Type B pancreatic cell (in vitro differentiated cells): Measurements from ENCODE around the gene RPL6. TPM values are rescaled to one million over a fixed set of nuclear protein-coding genes. Genes with fewer than 3 reads are reported as not detected.
A peak's percentile ranks its signal among the peaks of the same experiment; 100 is the strongest.

Experiments used
- DNase-seq: peaks from one replicate; pipeline ENCODE4 v3.0.0; 2021; ENCODE audit warnings: mixed read lengths; ENCODE audit not compliant: unreplicated experiment; ENCODE audit errors: extremely low spot score
- H3K27ac Mint-ChIP-seq: 2 replicates; pipeline ENCODE4 v1.8.0; 2021; ENCODE audit warnings: mild to moderate bottlenecking, mixed read lengths
- H3K27me3 Mint-ChIP-seq: 2 replicates; pipeline ENCODE4 v1.8.0; 2021; ENCODE audit warnings: mixed read lengths
- H3K36me3 Mint-ChIP-seq: 2 replicates; pipeline ENCODE4 v1.8.0; 2021; ENCODE audit warnings: mixed read lengths
- H3K4me1 Mint-ChIP-seq: one replicate; pipeline ENCODE4 v1.8.0; 2021; ENCODE audit warnings: mixed read lengths; ENCODE audit not compliant: unreplicated experiment
- H3K4me3 Mint-ChIP-seq: 2 replicates; pipeline ENCODE4 v1.8.0; 2021; ENCODE audit warnings: mild to moderate bottlenecking, mixed read lengths
- H3K9me3 Mint-ChIP-seq: 2 replicates; pipeline ENCODE4 v1.8.0; 2021; ENCODE audit warnings: mixed read lengths
- CTCF ChIP-seq: fragments of 200-600 bp; sonication (generic); conservative IDR thresholded peaks from 2 replicates; pipeline ENCODE4 v1.5.0; 2021; ENCODE audit warnings: antibody characterized with exemption, mild to moderate bottlenecking
- total RNA-seq: library from RNA; stranded (reverse); gene quantifications from 2 replicates; pipeline ENCODE4 v1.2.1, GENCODE V29; 2021; ENCODE audit warnings: low replicate concordance

The RPL6 gene
- total RNA-seq, 1 donor from 2014 or later = 1,993 TPM

GRCh38 chr12:112424126-112424525 is 14.7 kb upstream of the RPL6 start:
- H3K9me3 Mint-ChIP-seq = no peaks in the 10 kb centered on the region
- no peak for TF ChIP-seq CTCF
- peaks cover 4% of the 10 kb centered on the region for H3K36me3 Mint-ChIP-seq
- no peak overlapping the region for H3K4me3 Mint-ChIP-seq
- H3K4me1 Mint-ChIP-seq = peaks cover 22% of the 10 kb centered on the region
- H3K27me3 Mint-ChIP-seq = no peaks in the 10 kb centered on the region
- no peak overlapping the region for H3K27ac Mint-ChIP-seq
- no peak for DNase-seq

- Mint-ChIP-seq H3K36me3 (no peaks in the 10 kb centered on the region), H3K4me1 (peaks cover 22% of the 10 kb centered on the region), H3K9me3 (no peaks in the 10 kb centered on the region), H3K4me3 (no peak overlapping the region), H3K27ac (peak overlapping the region; percentile 22), H3K27me3 (no peaks in the 10 kb centered on the region)
- no peak for TF ChIP-seq CTCF
- no peak for DNase-seq
These were observed 13.1 kb upstream of the RPL6 start for GRCh38 chr12:112422531-112422930.

GRCh38 chr12:112421363-112421762 is 12.0 kb upstream of the RPL6 start:
- no peak overlapping the region for H3K4me3 Mint-ChIP-seq
- peak overlapping the region; percentile 75 for H3K27ac Mint-ChIP-seq
- no peak for TF ChIP-seq CTCF
- no peaks in the 10 kb centered on the region for H3K9me3 Mint-ChIP-seq
- no peaks in the 10 kb centered on the region for H3K27me3 Mint-ChIP-seq
- H3K36me3 Mint-ChIP-seq = no peaks in the 10 kb centered on the region
- DNase-seq = no peak
- H3K4me1 Mint-ChIP-seq = peaks cover 22% of the 10 kb centered on the region

GRCh38 chr12:112420740-112421139 is 11.3 kb upstream of the RPL6 start:
- H3K27me3 Mint-ChIP-seq = no peaks in the 10 kb centered on the region
- H3K9me3 Mint-ChIP-seq = no peaks in the 10 kb centered on the region
- H3K4me1 Mint-ChIP-seq = peaks cover 22% of the 10 kb centered on the region
- H3K27ac Mint-ChIP-seq = peak overlapping the region; percentile 75
- no peaks in the 10 kb centered on the region for H3K36me3 Mint-ChIP-seq
- no peak for TF ChIP-seq CTCF
- H3K4me3 Mint-ChIP-seq = peak overlapping the region; percentile 93
- no peak for DNase-seq

- no peaks in the 10 kb centered on the region for H3K27me3 Mint-ChIP-seq
- H3K36me3 Mint-ChIP-seq = no peaks in the 10 kb centered on the region
- H3K27ac Mint-ChIP-seq = peak overlapping the region; percentile 97
- H3K4me1 Mint-ChIP-seq = peaks cover 22% of the 10 kb centered on the region
- H3K9me3 Mint-ChIP-seq = no peaks in the 10 kb centered on the region
- peak; percentile 52 for TF ChIP-seq CTCF
- peak overlapping the region; percentile 93 for H3K4me3 Mint-ChIP-seq
- DNase-seq = peak; percentile 74
These were observed 10.1 kb upstream of the RPL6 start for GRCh38 chr12:112419297-112420133.
